ENCODE data around the gene CARD19. TPM values are rescaled to one million over a fixed set of nuclear protein-coding genes. Genes with fewer than 3 reads are reported as not detected.

CARD19 gene
- total and polyA plus RNA-seq, 9 of the 15 experiments (the other 6 are each of a cell fraction or from before 2014, with no cell fraction given), result 0.90 to 34.9 (median 14.6) TPM

DNA sequence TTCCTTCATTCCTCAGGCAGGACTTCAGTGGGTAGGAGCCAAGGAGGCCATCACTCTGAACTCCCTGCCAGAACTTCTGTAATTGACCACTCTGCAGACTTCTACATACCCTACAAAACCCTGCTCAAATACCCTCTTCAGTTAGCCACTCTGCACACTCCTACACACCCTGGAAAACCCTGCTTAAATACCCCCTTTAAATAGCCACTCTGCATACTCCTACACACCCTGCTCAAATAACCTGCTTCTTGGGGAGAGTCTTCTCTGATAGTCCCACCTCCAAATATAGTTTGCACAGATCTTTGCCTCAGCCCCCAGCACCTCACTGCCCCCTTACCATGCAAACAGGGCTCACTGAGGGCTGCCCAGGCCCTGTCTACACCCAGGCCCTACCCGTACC is 18.6 kb upstream of the CARD19 start (continued):
- no peak for TF ChIP-seq NRF1 (conservative IDR thresholded peaks at IDR 0.05 in 1 of 2, IDR thresholded peaks at IDR 0.05 in 1 of 2)

- Histone ChIP-seq H3K27ac (ENCODE audit: extremely low read depth, low read depth, low read length) (no peak overlapping the region), H3K36me3 (ENCODE audit: control insufficient read depth, insufficient read depth, low read length) (no peaks in the 10 kb centered on the region; the same call in 2 of the 3 replicates), H3K27me3 (ENCODE audit: control insufficient read depth in 2 of 2, insufficient read depth in 2 of 2, low read length in 2 of 2) (no peaks in the 10 kb centered on the region), H4K20me1 (replicated peaks; ENCODE audit: control insufficient read depth, insufficient read depth, low read length) (no peaks in the 10 kb centered on the region), H3K4me2 (ENCODE audit: insufficient read depth, low read length) (no peak overlapping the region), H3K4me3 (no peak overlapping the region), H3K9me3 (replicated peaks; ENCODE audit: control insufficient read depth, insufficient read depth, low read depth, low read length) (no peaks in the 10 kb centered on the region), H2AFZ (ENCODE audit: low read depth, low read length) (no peak overlapping the region), H3K9me1 (ENCODE audit: control insufficient read depth, insufficient read depth, low read length) (peaks cover 2% of the 10 kb centered on the region), H3K4me1 (replicated peaks in 1 of 2; ENCODE audit: control insufficient read depth in 2 of 2, insufficient read depth in 2 of 2, low read length in 2 of 2) (peaks cover 12 to 16% of the 10 kb centered on the region in 2 experiments), H3K9ac (ENCODE audit: insufficient read depth in 1 of 2, low read depth in 2 of 2, low read length in 2 of 2) (no peak overlapping the region), H3K79me2 (ENCODE audit: control insufficient read depth, insufficient read depth, low read length) (no peaks in the 10 kb centered on the region)
- in situ Hi-C loops (cut with MboI) (no loop called here), intact Hi-C loops (cut with micrococcal nuclease) (no loop called here)
- TF ChIP-seq SMARCB1 (IDR thresholded peaks at IDR 0.05; ENCODE audit: insufficient read length, low read depth) (no peak), TCFL5 (CRISPR knock-in tag; conservative IDR thresholded peaks at IDR 0.05) (no peak), HDAC2 (IDR thresholded peaks at IDR 0.05) (no peak), PURB (CRISPR knock-in tag; IDR thresholded peaks at IDR 0.05; ENCODE audit: low read depth) (no peak), BHLHE40 (IDR thresholded peaks at IDR 0.05; ENCODE audit: low read length) (no peak)
- TF ChIP-seq, protein P1, sequence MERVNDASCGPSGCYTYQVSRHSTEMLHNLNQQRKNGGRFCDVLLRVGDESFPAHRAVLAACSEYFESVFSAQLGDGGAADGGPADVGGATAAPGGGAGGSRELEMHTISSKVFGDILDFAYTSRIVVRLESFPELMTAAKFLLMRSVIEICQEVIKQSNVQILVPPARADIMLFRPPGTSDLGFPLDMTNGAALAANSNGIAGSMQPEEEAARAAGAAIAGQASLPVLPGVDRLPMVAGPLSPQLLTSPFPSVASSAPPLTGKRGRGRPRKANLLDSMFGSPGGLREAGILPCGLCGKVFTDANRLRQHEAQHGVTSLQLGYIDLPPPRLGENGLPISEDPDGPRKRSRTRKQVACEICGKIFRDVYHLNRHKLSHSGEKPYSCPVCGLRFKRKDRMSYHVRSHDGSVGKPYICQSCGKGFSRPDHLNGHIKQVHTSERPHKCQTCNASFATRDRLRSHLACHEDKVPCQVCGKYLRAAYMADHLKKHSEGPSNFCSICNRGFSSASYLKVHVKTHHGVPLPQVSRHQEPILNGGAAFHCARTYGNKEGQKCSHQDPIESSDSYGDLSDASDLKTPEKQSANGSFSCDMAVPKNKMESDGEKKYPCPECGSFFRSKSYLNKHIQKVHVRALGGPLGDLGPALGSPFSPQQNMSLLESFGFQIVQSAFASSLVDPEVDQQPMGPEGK (CRISPR knock-in tag; IDR thresholded peaks at IDR 0.05; ENCODE audit: borderline replicate concordance), result no peak
- BruUV-seq (replicated peaks), result no TSS peak
- ATAC-seq (no peak), DNase-seq (ENCODE audit: extremely low read depth in 1 of 4, low spot score in 3 of 4) (no peak), FAIRE-seq (no peak)
- 87% methylated on average over 12 of the region's 16 CpGs for WGBS (ENCODE audit: insufficient coverage, low coverage, missing lambda C conversion rate)
- CTCF ChIA-PET (ENCODE audit: low intra/inter-chr PET ratio), result no interaction called here
- POLR2A ChIA-PET, result no interaction called here
Observed at GRCh38 chr9:93077811-93078210, 18.2 kb upstream of the CARD19 start.

All from K562 (cell line).